ENCODE data around the gene CASK. TPM values are rescaled to one million over a fixed set of nuclear protein-coding genes. Genes with fewer than 3 reads are reported as not detected.

The CASK gene
- total RNA-seq, 2 experiments from 2014 or later = 18.2 to 20.2 TPM

DNA sequence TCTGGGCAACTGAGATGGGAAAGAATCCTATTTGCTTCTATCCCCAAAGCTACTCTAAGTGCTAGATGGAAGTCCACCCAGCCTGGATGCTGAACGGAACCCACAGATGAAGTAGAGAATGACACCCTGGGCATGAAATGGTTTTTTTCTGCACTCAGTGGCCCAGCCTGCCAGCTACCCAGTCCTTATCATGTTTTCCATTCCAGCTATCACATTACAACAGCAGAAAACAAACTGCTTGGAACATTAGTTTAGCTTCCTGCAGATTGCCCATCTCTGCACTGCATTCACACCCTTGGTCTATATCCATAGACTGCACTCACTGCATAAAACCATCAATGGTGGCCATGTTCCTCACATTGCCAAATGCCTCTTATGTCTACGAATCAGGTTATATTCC is 397.1 kb downstream of the CASK start:
- H3K36me3 Mint-ChIP-seq (ENCODE audit: low read depth) = peaks cover 19% of the 10 kb centered on the region
- intact Hi-C loops (cut with micrococcal nuclease) = no loop called here
- no peak for DNase-seq
- no peak overlapping the region for H3K4me3 Mint-ChIP-seq
- ATAC-seq = no peak
- POLR2A ChIA-PET = no interaction called here
- TF ChIP-seq, protein P1, sequence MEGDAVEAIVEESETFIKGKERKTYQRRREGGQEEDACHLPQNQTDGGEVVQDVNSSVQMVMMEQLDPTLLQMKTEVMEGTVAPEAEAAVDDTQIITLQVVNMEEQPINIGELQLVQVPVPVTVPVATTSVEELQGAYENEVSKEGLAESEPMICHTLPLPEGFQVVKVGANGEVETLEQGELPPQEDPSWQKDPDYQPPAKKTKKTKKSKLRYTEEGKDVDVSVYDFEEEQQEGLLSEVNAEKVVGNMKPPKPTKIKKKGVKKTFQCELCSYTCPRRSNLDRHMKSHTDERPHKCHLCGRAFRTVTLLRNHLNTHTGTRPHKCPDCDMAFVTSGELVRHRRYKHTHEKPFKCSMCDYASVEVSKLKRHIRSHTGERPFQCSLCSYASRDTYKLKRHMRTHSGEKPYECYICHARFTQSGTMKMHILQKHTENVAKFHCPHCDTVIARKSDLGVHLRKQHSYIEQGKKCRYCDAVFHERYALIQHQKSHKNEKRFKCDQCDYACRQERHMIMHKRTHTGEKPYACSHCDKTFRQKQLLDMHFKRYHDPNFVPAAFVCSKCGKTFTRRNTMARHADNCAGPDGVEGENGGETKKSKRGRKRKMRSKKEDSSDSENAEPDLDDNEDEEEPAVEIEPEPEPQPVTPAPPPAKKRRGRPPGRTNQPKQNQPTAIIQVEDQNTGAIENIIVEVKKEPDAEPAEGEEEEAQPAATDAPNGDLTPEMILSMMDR (IDR thresholded peaks at IDR 0.05) = no peak
- peaks cover 25% of the 10 kb centered on the region for H3K4me1 Mint-ChIP-seq (ENCODE audit: low read depth)
- no peak overlapping the region for H3K27ac Mint-ChIP-seq
- CTCF ChIA-PET = no interaction called here
- H3K27me3 Mint-ChIP-seq = no peaks in the 10 kb centered on the region
- no peaks in the 10 kb centered on the region for H3K9me3 Mint-ChIP-seq

GRCh38 chrX:41522671-41523070 is 400.7 kb downstream of the CASK start:
- DNase-seq (no peak), ATAC-seq (no peak)
- Mint-ChIP-seq H3K27me3 (no peaks in the 10 kb centered on the region), H3K36me3 (ENCODE audit: low read depth) (peaks cover 20% of the 10 kb centered on the region), H3K4me3 (no peak overlapping the region), H3K27ac (no peak overlapping the region), H3K4me1 (ENCODE audit: low read depth) (peaks cover 39% of the 10 kb centered on the region), H3K9me3 (no peaks in the 10 kb centered on the region)
- ChIA-PET CTCF (no interaction called here), POLR2A (no interaction called here)
- TF ChIP-seq, protein P1 (IDR thresholded peaks at IDR 0.05) = no peak
- intact Hi-C loops (cut with micrococcal nuclease) = no loop called here

- CTCF ChIA-PET = no interaction called here
Measured at GRCh38 chrX:41522081-41522480, 401.3 kb downstream of the CASK start.

DNA sequence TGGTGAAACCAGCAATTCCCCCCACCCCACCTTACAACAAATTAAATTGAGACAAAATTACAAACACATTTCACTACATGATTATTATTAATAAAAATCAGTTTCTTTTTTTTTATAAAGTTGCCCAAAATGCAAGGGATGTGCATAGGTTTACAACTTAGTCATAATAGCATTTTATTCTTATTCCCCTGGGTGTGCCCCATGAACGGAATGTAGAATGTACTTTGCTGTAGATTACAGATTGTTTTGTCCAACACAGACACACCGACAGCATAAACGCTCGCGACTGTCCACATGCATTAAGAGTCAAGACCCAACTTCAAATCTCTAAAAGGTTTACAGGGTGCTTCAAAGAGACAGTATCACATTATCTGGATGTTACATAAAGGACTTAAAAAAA is 403.9 kb downstream of the CASK start:
- Mint-ChIP-seq H3K4me1 (ENCODE audit: low read depth) (peaks cover 37% of the 10 kb centered on the region), H3K4me3 (no peak overlapping the region), H3K9me3 (no peaks in the 10 kb centered on the region), H3K36me3 (ENCODE audit: low read depth) (peaks cover 13% of the 10 kb centered on the region), H3K27ac (no peak overlapping the region), H3K27me3 (no peaks in the 10 kb centered on the region)
- intact Hi-C loops (cut with micrococcal nuclease) = no loop called here
- POLR2A ChIA-PET = no interaction called here
- TF ChIP-seq, protein P1 (IDR thresholded peaks at IDR 0.05) = no peak
- ATAC-seq (no peak), DNase-seq (no peak)
- CTCF ChIA-PET = no interaction called here

More at GRCh38 chrX:41522081-41522480, 401.3 kb downstream of the CASK start:
- ATAC-seq = no peak
- Mint-ChIP-seq H3K9me3 (no peaks in the 10 kb centered on the region), H3K4me1 (ENCODE audit: low read depth) (peaks cover 38% of the 10 kb centered on the region), H3K27me3 (no peaks in the 10 kb centered on the region), H3K36me3 (ENCODE audit: low read depth) (peaks cover 20% of the 10 kb centered on the region), H3K27ac (no peak overlapping the region), H3K4me3 (no peak overlapping the region)
- TF ChIP-seq, protein P1 (IDR thresholded peaks at IDR 0.05) = no peak
- POLR2A ChIA-PET = no interaction called here
- DNase-seq = no peak
- intact Hi-C loops (cut with micrococcal nuclease) = no loop called here

DNA sequence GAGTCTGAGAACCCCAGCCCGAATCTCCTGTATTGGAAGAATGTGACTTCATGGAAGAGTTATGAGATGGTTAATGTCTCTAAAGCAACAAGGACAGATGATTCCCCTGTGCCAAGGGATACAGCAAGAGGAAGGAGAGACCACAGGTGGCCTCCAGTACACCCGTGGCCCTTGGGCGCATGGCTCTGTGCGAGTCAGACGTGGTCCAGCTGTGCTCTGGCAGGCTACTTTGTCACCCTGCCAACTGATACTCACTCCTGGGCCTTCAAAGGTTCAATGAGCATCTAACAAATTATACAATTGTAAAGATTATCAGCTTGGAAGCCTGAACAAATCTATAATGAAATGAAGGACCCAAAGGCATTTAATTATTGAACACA is 404.5 kb downstream of the CASK start:
- ATAC-seq (no peak), DNase-seq (no peak)
- no peaks in the 10 kb centered on the region for H3K27me3 Mint-ChIP-seq
- TF ChIP-seq, protein P1 (IDR thresholded peaks at IDR 0.05) = no peak
- H3K4me3 Mint-ChIP-seq = no peak overlapping the region
- peak overlapping the region; percentile 76 for H3K27ac Mint-ChIP-seq
- ChIA-PET POLR2A (no interaction called here), CTCF (interaction anchor here (0.6 kb wide), 1 partner anchor 647 kb away, joined by 3 read pairs; no protein-coding TSS in a partner anchor)
- H3K9me3 Mint-ChIP-seq = no peaks in the 10 kb centered on the region
- peaks cover 13% of the 10 kb centered on the region for H3K36me3 Mint-ChIP-seq (ENCODE audit: low read depth)
- peaks cover 41% of the 10 kb centered on the region for H3K4me1 Mint-ChIP-seq (ENCODE audit: low read depth)
- intact Hi-C loops (cut with micrococcal nuclease) = no loop called here

Measured in activated CD8-positive, alpha-beta T cell treated with anti-CD3 and anti-CD28 coated beads for 36 hours (primary cell).